Common myeloid progenitor, CD34-positive (primary cell): ENCODE results near the gene KRT6A.
"Not testable (repeated sequence)": the region's sequence is repeated elsewhere in the genome, so short reads cannot be mapped to it uniquely, and the experiment has no call there.

ENCODE experiments used
- CTCF ChIA-PET: fragments of 350-600 bp; sonication (Branson Sonifier 250); formaldehyde crosslinking; loops from one replicate; lab custom pipeline; 2021; ENCODE audit warnings: antibody characterized with exemption; lab: Charles Lee
- POLR2A ChIA-PET: fragments of 350-600 bp; sonication (Branson Sonifier 250); formaldehyde crosslinking; loops from one replicate; lab custom pipeline; 2021; ENCODE audit warnings: antibody characterized with exemption; lab: Charles Lee
- DNase-seq, 3 donors: peaks; one replicate each; pipeline versions ENCODE4 v3.0.0 to v3.0.0-alpha.2; 2013
- H3K27ac ChIP-seq, 2 experiments: 1 replicate in 1 of 2; 2 replicates in 1 of 2; pipeline ENCODE4 v1.7.0; 2013; ENCODE audit warnings: inconsistent platforms in 2 of 2, low read length in 2 of 2, mild to moderate bottlenecking in 2 of 2, low read depth in 1 of 2, moderate library complexity in 1 of 2; ENCODE audit not compliant: severe bottlenecking in 2 of 2, insufficient read depth in 1 of 2, poor library complexity in 1 of 2
- H3K27me3 ChIP-seq, 5 experiments: replicated peaks in 2 of 5; 1 replicate in 3 of 5; 2 replicates in 2 of 5; pipeline versions ENCODE4 v1.6.1 to v1.7.0; 2013; ENCODE audit warnings: low read length in 4 of 5, mild to moderate bottlenecking in 2 of 5, moderate library complexity in 2 of 5, inconsistent platforms in 1 of 5; ENCODE audit not compliant: insufficient read depth in 5 of 5, control insufficient read depth in 4 of 5
- H3K36me3 ChIP-seq, 4 experiments: 1 replicate in 2 of 4; 2 replicates in 2 of 4; pipeline versions ENCODE4 v1.6.1 to v1.7.0; 2013; ENCODE audit warnings: low read length in 3 of 4, control low read depth in 1 of 4, mild to moderate bottlenecking in 1 of 4; ENCODE audit not compliant: control insufficient read depth in 4 of 4, insufficient read depth in 4 of 4
- H3K4me1 ChIP-seq, 4 experiments: 1 replicate in 3 of 4; 2 replicates in 1 of 4; pipeline versions ENCODE4 v1.6.1 to v1.7.1; 2013; ENCODE audit warnings: low read length in 3 of 4, mild to moderate bottlenecking in 3 of 4, control low read depth in 1 of 4, inconsistent platforms in 1 of 4, moderate library complexity in 1 of 4; ENCODE audit not compliant: control insufficient read depth in 4 of 4, insufficient read depth in 4 of 4; ENCODE audit errors: control extremely low read depth in 1 of 4
- H3K4me3 ChIP-seq, 7 experiments: 1 replicate in 4 of 7; 2 replicates in 3 of 7; pipeline versions ENCODE4 v1.5.1 to v1.7.0; 2013; ENCODE audit warnings: mild to moderate bottlenecking in 7 of 7, low read length in 6 of 7, moderate library complexity in 6 of 7, inconsistent platforms in 2 of 7, low read depth in 2 of 7, control low read depth in 1 of 7; ENCODE audit not compliant: insufficient read depth in 4 of 7, control insufficient read depth in 1 of 7; ENCODE audit errors: extremely low read depth in 1 of 7
- H3K9me3 ChIP-seq, 5 experiments: 1 replicate in 4 of 5; 2 replicates in 1 of 5; pipeline versions ENCODE4 v1.6.1 to v1.7.1; 2013; ENCODE audit warnings: low read length in 4 of 5, mild to moderate bottlenecking in 2 of 5, inconsistent platforms in 1 of 5, low read depth in 1 of 5, moderate library complexity in 1 of 5; ENCODE audit not compliant: control insufficient read depth in 4 of 5, insufficient read depth in 2 of 5; ENCODE audit errors: control extremely low read depth in 1 of 5
- WGBS: methylation state at CpG from one replicate; pipeline ENCODE4 v1.1.5; 2013; ENCODE audit not compliant: insufficient coverage; 5-methylcytosine and 5-hydroxymethylcytosine counted together

KRT6A gene

GRCh38 chr12:52501490-52501889, 8.4 kb upstream of the KRT6A start:
- Histone ChIP-seq H3K27ac (no peak overlapping the region), H3K4me3 (no peak overlapping the region), H3K4me1 (no peaks in the 10 kb centered on the region), H3K36me3 (no peaks in the 10 kb centered on the region), H3K27me3 (peaks cover 0 to 17% (median 2%) of the 10 kb centered on the region in 5 experiments), H3K9me3 (peaks cover 0 to 3% (median 0%) of the 10 kb centered on the region in 5 experiments)
- WGBS, result 100% methylated on average over 7 of the region's 7 CpGs
- ChIA-PET POLR2A (no interaction called here), CTCF (no interaction called here)
- no peak for DNase-seq

DNA sequence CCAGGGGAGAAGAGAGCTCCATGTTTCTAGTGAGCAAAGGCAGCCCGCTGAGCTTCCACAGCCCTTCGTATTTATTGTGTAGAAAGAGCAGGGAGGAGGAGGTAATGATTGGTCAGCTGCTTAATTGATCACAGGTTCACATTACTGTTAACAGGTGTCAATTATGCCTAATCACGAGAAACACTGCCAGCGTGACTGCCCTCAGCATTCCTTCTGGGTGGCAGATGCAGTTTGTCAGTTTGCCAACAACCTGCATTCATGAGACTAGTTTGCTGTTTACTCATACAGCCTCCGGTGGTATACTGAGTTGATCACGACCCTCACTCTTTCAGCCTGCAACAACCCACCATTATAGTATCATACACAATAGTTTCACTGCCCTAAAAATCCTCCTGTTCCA, 7.5 kb upstream of the KRT6A start:
- DNase-seq, CTCF ChIA-PET, H3K27ac ChIP-seq, H3K4me1 ChIP-seq, H3K9me3 ChIP-seq, POLR2A ChIA-PET, H3K4me3 ChIP-seq, H3K36me3 ChIP-seq: not testable (repeated sequence)
- WGBS, result 94% methylated on average over 6 of the region's 6 CpGs
- peaks cover 0 to 15% (median 2%) of the 10 kb centered on the region in 5 experiments for H3K27me3 ChIP-seq

DNA sequence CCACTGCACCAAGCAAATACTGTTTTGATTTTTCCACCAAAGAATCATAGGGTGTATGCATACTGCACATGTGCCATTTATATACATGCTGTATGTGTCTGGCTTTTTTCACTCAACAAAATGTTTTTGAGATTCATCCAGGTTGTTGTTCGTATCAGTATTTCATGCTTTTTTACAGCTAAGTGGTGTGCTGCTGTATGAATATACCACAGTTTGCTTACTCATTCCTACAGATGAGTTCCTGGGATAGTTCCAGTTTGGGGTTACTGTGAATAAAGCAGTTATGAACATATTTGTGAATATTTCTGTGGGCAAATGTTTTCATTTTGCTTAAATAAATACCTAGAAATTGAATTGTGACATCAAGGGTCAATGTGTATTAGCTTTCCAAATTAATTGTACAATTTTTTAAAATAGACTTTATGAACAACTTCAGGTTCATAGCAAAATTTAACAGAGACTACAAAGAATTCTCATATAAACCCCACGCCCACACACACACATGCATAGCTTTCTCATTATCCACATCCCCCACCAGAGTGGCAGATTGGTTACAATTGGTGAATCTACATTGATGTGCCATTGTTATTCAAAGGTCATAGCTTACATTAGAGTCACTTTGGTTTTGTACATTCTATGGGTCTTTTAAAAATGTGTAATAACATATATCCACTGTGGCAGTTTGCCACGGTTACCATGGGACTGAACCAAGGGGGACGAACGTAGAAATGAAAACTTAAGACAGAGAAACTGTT, 6.9 kb upstream of the KRT6A start:
- Histone ChIP-seq H3K4me3 (no peak overlapping the region), H3K36me3 (no peaks in the 10 kb centered on the region), H3K9me3 (peaks cover 0 to 3% (median 0%) of the 10 kb centered on the region in 5 experiments), H3K27ac (no peak overlapping the region), H3K27me3 (peaks cover 0 to 11% (median 2%) of the 10 kb centered on the region in 5 experiments), H3K4me1 (peaks cover 0 to 3% (median 0%) of the 10 kb centered on the region in 4 experiments)
- DNase-seq, result no peak
- WGBS, result 89% methylated on average over 3 of the region's 5 CpGs
- ChIA-PET POLR2A (no interaction called here), CTCF (interaction anchor here (1.4 kb wide), 1 partner anchor 127 kb away, joined by 4 read pairs; no protein-coding TSS in a partner anchor)

- H3K9me3 ChIP-seq, result peaks cover 0 to 3% (median 0%) of the 10 kb centered on the region in 5 experiments
- H3K27me3 ChIP-seq, result peaks cover 0 to 15% (median 2%) of the 10 kb centered on the region in 5 experiments
- H3K4me3 ChIP-seq, result no peak overlapping the region
- peaks cover 0 to 3% (median 0%) of the 10 kb centered on the region in 4 experiments for H3K4me1 ChIP-seq
- ChIA-PET CTCF (interaction anchor here (1.4 kb wide), 1 partner anchor 126 kb away, joined by 4 read pairs; no protein-coding TSS in a partner anchor), POLR2A (no interaction called here)
- no CpG with 5 or more reads among the region's 1 CpG for WGBS
- H3K27ac ChIP-seq, result no peak overlapping the region
- no peaks in the 10 kb centered on the region for H3K36me3 ChIP-seq
- DNase-seq, result no peak
These were observed 5.9 kb upstream of the KRT6A start for GRCh38 chr12:52498946-52499345.

DNA sequence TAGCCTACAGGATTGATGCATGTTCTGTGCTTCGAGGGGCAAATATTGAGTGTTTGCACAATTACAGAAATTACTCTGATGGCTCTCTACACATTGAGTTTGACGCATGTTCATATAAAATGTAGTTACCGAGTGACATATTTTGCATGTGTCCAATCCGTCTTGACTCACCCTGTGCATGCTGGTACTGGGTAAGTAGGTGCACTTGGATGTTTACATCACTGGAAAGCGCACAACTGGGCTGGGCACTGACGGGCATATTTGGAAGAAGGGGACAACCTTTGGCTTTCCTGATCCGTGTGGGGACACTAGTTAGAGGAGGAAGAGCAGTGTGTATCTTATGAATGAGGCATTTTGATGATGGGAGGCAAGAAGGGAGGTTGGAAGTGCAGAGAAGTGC, 4.9 kb upstream of the KRT6A start:
- Histone ChIP-seq H3K27ac (no peak overlapping the region), H3K4me1 (peaks cover 0 to 3% (median 0%) of the 10 kb centered on the region in 4 experiments), H3K9me3 (peaks cover 0 to under 1% (median 0%) of the 10 kb centered on the region in 5 experiments), H3K4me3 (no peak overlapping the region), H3K36me3 (no peaks in the 10 kb centered on the region), H3K27me3 (peaks cover 0 to 15% (median 3%) of the 10 kb centered on the region in 5 experiments)
- ChIA-PET CTCF (interaction anchor here (1.3 kb wide), 1 partner anchor 9 kb away, joined by 3 read pairs; no protein-coding TSS in a partner anchor), POLR2A (no interaction called here)
- DNase-seq, result no peak
- 100% methylated on average over 7 of the region's 7 CpGs for WGBS

- Histone ChIP-seq H3K27me3 (peaks cover 0 to 15% (median 6%) of the 10 kb centered on the region in 5 experiments), H3K27ac (no peak overlapping the region), H3K9me3 (no peaks in the 10 kb centered on the region), H3K36me3 (no peaks in the 10 kb centered on the region), H3K4me3 (no peak overlapping the region), H3K4me1 (peaks cover 0 to 3% (median 0%) of the 10 kb centered on the region in 4 experiments)
- ChIA-PET CTCF (interaction anchor here (1.3 kb wide), 1 partner anchor 10 kb away, joined by 3 read pairs; no protein-coding TSS in a partner anchor), POLR2A (no interaction called here)
- DNase-seq, result no peak
- 97% methylated on average over 4 of the region's 4 CpGs for WGBS
These were observed 3.6 kb upstream of the KRT6A start for GRCh38 chr12:52496590-52497071.

DNA sequence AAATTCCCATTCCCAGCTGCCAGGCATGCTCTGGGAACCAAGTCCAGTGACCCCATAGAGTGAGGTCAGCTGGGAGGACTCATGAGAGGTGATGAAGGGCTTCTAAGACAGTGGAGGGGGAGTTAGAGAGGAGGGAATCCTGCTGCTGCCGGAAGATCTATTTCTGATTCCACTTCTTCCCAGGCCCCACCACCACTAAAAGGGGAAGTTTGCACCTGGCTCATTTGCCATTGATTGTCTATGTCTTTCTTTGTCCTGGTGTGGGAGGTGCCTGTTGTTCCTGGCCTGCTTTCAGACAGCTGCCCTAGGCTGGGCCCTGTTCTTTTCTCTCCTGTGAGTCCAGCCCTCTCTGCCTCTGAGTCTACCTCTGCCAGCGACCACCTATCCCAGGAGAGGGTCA, 3.0 kb upstream of the KRT6A start:
- WGBS, result 75% methylated on average over 1 of the region's 2 CpGs
- no peak for DNase-seq
- ChIA-PET POLR2A (no interaction called here), CTCF (interaction anchor here (1.3 kb wide), 1 partner anchor 11 kb away, joined by 4 read pairs; no protein-coding TSS in a partner anchor)
- no peaks in the 10 kb centered on the region for H3K9me3 ChIP-seq
- H3K27me3 ChIP-seq, result peaks cover 0 to 15% (median 6%) of the 10 kb centered on the region in 5 experiments
- no peak overlapping the region for H3K4me3 ChIP-seq
- peaks cover 0 to 3% (median 0%) of the 10 kb centered on the region in 4 experiments for H3K4me1 ChIP-seq
- no peaks in the 10 kb centered on the region for H3K36me3 ChIP-seq
- no peak overlapping the region for H3K27ac ChIP-seq
